Measurements from ENCODE around the gene AQP2. TPM values are rescaled to one million over a fixed set of nuclear protein-coding genes. Genes with fewer than 3 reads are reported as not detected.

AQP2 gene
- polyA plus RNA-seq, 4 donors = 0.04 TPM; not detected in 3

DNA sequence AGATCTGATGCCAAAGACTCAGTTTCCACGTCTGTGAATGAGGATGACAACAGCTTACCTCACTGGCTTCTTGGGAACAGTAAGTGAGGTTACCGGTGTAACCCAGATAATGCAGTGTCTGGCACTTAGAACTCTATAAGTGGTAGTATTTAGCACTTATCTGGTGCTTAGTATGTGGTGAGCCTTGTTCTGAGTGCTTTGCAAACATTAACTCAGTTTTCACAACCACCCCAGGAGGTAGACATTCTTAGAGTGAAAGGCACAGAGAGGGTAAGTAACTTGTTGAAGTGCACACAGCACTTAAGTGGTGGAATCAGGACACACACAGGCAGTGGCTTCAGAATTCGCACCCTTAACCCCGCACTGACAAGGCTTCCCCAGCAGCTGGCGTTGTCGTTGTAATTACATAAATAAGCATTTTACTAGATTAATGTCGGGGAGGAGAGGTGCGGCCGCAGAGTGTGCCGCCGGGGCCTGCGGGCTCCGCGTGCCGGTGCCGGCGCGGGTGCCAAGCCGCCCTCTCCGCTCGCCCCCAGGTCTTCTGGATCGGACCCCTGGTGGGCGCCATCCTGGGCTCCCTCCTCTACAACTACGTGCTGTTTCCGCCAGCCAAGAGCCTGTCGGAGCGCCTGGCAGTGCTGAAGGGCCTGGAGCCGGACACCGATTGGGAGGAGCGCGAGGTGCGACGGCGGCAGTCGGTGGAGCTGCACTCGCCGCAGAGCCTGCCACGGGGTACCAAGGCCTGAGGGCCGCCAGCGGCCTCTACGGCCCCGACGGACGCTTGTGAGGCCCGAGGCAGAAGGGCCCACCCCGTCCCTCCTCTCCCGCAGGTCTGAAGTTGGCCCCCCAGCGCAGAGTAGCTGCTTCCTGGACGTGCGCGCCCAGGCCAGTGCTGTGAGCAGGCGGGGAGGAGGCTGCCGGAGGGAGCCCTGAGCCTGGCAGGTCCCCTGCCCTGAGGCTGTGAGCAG is 4.6 kb downstream of the AQP2 start:
- Histone ChIP-seq H3K9me3 (ENCODE audit: control insufficient read depth in 2 of 2, insufficient read depth in 1 of 2, low read depth in 1 of 2, low read length in 1 of 2) (no peaks in the 10 kb centered on the region), H3K36me3 (ENCODE audit: control insufficient read depth in 3 of 3, insufficient read depth in 2 of 3, low read depth in 1 of 3, low read length in 3 of 3) (no peaks in the 10 kb centered on the region), H3K4me3 (ENCODE audit: low read depth in 1 of 3, low read length in 3 of 3) (no peak overlapping the region), H3K4me1 (ENCODE audit: control insufficient read depth in 3 of 3, insufficient read depth in 2 of 3, low read depth in 1 of 3, low read length in 2 of 3) (peaks cover 0 to 2% (median 0%) of the 10 kb centered on the region in 3 donors), H3K27me3 (ENCODE audit: control insufficient read depth in 3 of 3, insufficient read depth in 3 of 3, low read length in 3 of 3) (peaks cover 0 to 70% (median 35%) of the 10 kb centered on the region in 3 donors), H3K27ac (ENCODE audit: low read depth in 1 of 3, low read length in 2 of 3) (no peak overlapping the region)
- 35 to 55% (median 51%) methylated on average over 49 to 53 of the region's 53 CpGs for WGBS, 3 donors
- no peak for FAIRE-seq
- no peak for DNase-seq

DNA sequence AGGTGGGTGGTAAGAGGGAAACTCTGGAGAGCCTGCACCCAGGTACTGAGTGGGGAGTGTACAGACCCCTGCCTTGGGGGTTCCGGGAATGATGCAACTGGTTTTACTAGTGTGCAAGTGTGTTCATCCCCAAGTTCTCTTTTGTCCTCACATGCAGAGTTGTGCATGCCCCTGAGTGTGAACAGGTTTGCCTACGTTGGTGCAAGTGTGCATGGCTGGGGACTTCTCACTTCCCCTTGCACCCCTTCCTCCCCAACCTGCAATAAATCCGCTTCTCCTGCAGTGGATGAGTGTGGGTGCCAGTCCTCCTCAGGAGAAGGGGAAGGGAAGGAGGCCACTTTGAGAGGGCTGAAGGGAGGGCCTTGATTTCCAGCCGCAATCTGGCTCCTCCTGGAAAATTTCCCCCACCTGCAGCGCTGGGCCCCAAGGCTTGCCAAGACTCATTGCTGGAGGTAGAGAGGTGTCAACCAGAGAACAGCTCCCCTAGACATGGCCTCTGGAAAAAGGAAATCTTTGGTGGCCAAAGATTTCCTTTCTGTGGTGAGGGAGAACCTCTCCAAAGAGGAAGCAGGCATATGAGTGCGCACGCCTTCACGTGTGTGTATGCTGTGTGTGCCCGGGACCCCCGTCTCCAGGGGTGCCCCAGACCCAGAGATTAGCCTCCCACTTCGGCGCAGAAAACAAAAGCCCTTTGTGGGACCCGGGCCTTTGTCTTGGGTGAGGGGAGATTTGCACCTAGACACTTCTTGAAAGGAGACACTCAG is 5.5 kb downstream of the AQP2 start:
- Histone ChIP-seq H3K36me3 (ENCODE audit: control insufficient read depth in 3 of 3, insufficient read depth in 2 of 3, low read depth in 1 of 3, low read length in 3 of 3) (no peaks in the 10 kb centered on the region), H3K4me3 (ENCODE audit: low read depth in 1 of 3, low read length in 3 of 3) (no peak overlapping the region), H3K4me1 (ENCODE audit: control insufficient read depth in 3 of 3, insufficient read depth in 2 of 3, low read depth in 1 of 3, low read length in 2 of 3) (peaks cover 0 to 2% (median 0%) of the 10 kb centered on the region in 3 donors), H3K27ac (ENCODE audit: low read depth in 1 of 3, low read length in 2 of 3) (no peak overlapping the region), H3K9me3 (ENCODE audit: control insufficient read depth in 2 of 2, insufficient read depth in 1 of 2, low read depth in 1 of 2, low read length in 1 of 2) (no peaks in the 10 kb centered on the region), H3K27me3 (ENCODE audit: control insufficient read depth in 3 of 3, insufficient read depth in 3 of 3, low read length in 3 of 3) (peaks cover 0 to 79% (median 44%) of the 10 kb centered on the region in 3 donors)
- FAIRE-seq (no peak), DNase-seq (no peak)
- WGBS, 3 donors = 54 to 61% (median 56%) methylated on average over 13 of the region's 13 CpGs

DNA sequence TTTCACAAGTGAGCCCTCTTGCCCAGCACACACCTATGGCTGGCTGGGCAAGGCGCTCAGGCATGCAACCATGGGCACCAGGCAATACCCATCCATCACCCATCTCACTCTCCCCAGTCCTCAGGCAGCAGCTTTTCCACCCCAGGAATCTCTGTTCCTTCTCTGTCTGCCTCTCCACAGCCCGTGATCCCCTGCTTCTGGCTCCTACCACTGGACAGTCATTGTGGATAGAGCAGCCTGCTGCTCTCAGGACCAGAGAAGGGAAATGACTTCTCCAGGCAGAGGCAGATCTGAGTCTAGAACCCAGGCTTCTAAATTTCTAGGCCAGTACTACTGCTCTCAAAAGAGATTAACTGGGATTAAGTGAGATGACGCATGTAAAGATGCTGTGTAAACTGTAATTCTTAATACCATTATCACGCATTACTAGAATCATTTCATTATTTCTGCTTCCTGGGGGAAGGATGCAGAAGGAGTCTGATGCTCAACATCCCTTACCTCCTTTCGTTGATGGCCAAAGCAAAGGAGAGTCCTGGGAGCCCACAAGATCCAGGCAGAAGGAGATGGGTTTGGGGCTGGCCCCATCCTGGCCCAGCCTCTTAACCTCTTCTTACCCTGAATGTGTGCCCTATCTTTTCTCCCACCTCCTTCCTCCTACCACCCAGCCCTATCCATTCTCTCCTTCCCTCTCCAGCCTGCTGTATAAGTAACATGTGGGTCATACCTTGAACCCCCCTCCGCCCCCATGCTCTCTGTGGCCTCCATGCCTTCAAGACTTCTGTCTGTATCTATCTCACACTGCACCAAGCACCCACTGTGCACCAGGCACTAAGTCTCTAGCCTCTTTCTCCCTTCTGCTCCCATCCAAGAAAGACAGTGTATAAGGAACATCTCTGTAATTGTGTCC is 6.4 kb downstream of the AQP2 start:
- Histone ChIP-seq H3K27me3 (ENCODE audit: control insufficient read depth in 3 of 3, insufficient read depth in 3 of 3, low read length in 3 of 3) (peaks cover 3 to 84% (median 44%) of the 10 kb centered on the region in 3 donors), H3K36me3 (ENCODE audit: control insufficient read depth in 3 of 3, insufficient read depth in 2 of 3, low read depth in 1 of 3, low read length in 3 of 3) (no peaks in the 10 kb centered on the region), H3K27ac (ENCODE audit: low read depth in 1 of 3, low read length in 2 of 3) (no peak overlapping the region), H3K9me3 (ENCODE audit: control insufficient read depth in 2 of 2, insufficient read depth in 1 of 2, low read depth in 1 of 2, low read length in 1 of 2) (no peaks in the 10 kb centered on the region), H3K4me1 (ENCODE audit: control insufficient read depth in 3 of 3, insufficient read depth in 2 of 3, low read depth in 1 of 3, low read length in 2 of 3) (peaks cover 0 to 2% (median 0%) of the 10 kb centered on the region in 3 donors), H3K4me3 (ENCODE audit: low read depth in 1 of 3, low read length in 3 of 3) (no peak overlapping the region)
- DNase-seq = no peak
- FAIRE-seq = no peak
- WGBS, 3 donors = 78 to 86% (median 86%) methylated on average over 6 of the region's 6 CpGs

DNA sequence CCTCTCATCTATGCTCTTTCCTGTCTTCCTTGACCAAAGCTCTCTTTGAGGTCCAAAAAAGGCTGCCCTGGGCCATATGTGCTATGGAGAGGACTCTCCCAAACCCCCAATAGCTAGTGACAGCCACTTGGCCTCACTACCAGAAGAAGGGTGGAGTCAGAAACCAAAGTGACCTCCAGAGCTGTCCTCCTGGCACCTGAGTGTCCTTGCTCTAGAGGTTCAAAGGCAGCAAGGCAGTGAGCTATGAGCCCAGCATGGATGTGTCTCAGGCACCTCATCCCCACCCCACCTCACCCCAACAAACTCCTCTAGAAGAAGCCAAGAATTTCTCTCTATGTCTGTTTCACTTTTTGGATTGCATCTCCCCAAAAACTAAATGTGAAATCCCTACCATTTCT is 7.0 kb downstream of the AQP2 start:
- Histone ChIP-seq H3K4me1 (ENCODE audit: control insufficient read depth in 3 of 3, insufficient read depth in 2 of 3, low read depth in 1 of 3, low read length in 2 of 3) (peaks cover 0 to 2% (median 0%) of the 10 kb centered on the region in 3 donors), H3K9me3 (ENCODE audit: control insufficient read depth in 2 of 2, insufficient read depth in 1 of 2, low read depth in 1 of 2, low read length in 1 of 2) (no peaks in the 10 kb centered on the region), H3K27ac (ENCODE audit: low read depth in 1 of 3, low read length in 2 of 3) (no peak overlapping the region), H3K36me3 (ENCODE audit: control insufficient read depth in 3 of 3, insufficient read depth in 2 of 3, low read depth in 1 of 3, low read length in 3 of 3) (no peaks in the 10 kb centered on the region), H3K27me3 (ENCODE audit: control insufficient read depth in 3 of 3, insufficient read depth in 3 of 3, low read length in 3 of 3) (peaks cover 7 to 90% (median 44%) of the 10 kb centered on the region in 3 donors), H3K4me3 (ENCODE audit: low read depth in 1 of 3, low read length in 3 of 3) (no peak overlapping the region)
- DNase-seq (no peak), FAIRE-seq (no peak)

DNA sequence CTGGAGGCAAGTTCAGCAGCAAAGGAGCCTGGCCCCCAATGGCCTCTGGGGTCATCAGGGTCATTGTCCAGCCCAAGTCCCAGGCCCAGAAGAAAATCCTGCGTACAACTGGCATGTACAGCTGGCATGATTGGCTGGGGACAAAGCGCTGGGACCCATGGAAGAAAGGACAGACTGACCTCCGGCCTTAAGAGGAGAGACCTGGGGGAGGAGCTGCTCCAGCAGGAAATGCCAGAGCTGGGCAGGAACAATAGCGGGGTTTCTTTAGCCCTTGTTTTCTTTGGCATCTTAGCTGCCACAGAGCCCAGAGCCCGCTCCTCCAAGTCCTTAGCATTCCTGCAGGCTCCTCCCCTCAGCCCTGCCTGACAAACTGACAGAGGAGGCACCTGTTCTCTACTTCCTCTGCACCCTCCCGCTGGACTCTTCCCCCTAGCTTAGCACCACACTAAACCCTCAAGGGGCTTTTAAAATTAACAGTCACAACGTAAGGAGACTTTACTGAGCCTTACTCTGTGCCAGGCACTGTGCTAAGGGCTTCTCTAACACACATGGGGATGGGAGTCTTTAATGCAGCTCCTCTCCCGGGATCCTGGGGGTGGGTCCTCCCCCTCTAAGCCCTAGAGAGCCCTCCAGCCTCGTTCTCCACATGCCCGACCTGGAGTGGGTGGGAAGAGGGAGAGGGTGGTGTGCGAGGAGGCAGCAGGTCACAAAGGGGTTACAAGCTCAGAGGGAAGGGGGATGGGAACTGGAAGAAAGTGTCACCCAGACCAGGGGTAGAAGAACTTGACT is 9.3 kb downstream of the AQP2 start:
- peaks cover 0 to 2% (median 0%) of the 10 kb centered on the region in 3 donors for H3K4me1 ChIP-seq (ENCODE audit: control insufficient read depth in 3 of 3, insufficient read depth in 2 of 3, low read depth in 1 of 3, low read length in 2 of 3)
- DNase-seq = no peak
- peaks cover 7 to 95% (median 40%) of the 10 kb centered on the region in 3 donors for H3K27me3 ChIP-seq (ENCODE audit: control insufficient read depth in 3 of 3, insufficient read depth in 3 of 3, low read length in 3 of 3)
- no peaks in the 10 kb centered on the region for H3K36me3 ChIP-seq (ENCODE audit: control insufficient read depth in 3 of 3, insufficient read depth in 2 of 3, low read depth in 1 of 3, low read length in 3 of 3)
- FAIRE-seq = no peak
- H3K4me3 ChIP-seq (ENCODE audit: low read depth in 1 of 3, low read length in 3 of 3) = no peak overlapping the region
- H3K9me3 ChIP-seq (ENCODE audit: control insufficient read depth in 2 of 2, insufficient read depth in 1 of 2, low read depth in 1 of 2, low read length in 1 of 2) = no peaks in the 10 kb centered on the region
- 13 to 29% (median 20%) methylated on average over 11 of the region's 11 CpGs for WGBS, 3 donors
- no peak overlapping the region for H3K27ac ChIP-seq (ENCODE audit: low read depth in 1 of 3, low read length in 2 of 3)

DNA sequence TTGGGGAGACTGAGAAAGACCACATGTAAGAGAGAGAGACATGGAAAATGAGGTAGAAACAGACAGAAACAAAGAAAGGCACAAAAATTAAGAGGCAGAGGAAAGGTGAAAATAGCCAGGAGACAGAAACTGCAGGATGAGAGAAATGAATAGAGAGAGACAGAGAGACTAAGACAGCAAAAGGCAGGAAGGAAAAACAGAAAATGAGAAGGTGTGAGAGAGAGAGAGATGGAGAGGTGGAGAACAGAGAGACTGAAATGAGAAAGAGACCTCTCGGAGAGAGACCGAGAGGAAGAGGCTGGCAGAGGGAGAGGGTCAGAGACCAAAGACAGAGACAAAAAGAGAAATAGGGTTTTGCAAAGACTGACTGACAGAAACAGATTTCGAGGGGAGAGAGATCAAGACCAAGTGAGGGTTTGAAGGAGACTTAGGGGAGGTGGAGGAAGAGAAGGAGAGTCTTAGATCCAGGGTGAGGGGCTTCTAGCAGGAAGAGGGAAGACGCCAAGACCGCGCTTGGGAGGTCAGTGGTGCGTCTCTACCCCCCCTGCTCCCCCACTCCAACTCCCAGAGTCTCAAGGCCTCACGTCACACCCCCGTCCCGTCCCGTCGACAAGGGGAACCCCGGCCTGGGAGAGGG is 10.1 kb downstream of the AQP2 start:
- no peak overlapping the region for H3K27ac ChIP-seq (ENCODE audit: low read depth in 1 of 3, low read length in 2 of 3)
- no peaks in the 10 kb centered on the region for H3K36me3 ChIP-seq (ENCODE audit: control insufficient read depth in 3 of 3, insufficient read depth in 2 of 3, low read depth in 1 of 3, low read length in 3 of 3)
- FAIRE-seq (no peak), DNase-seq (no peak)
- H3K9me3 ChIP-seq (ENCODE audit: control insufficient read depth in 2 of 2, insufficient read depth in 1 of 2, low read depth in 1 of 2, low read length in 1 of 2) = no peaks in the 10 kb centered on the region
- 28 to 36% (median 33%) methylated on average over 11 to 13 of the region's 13 CpGs for WGBS, 3 donors
- H3K4me1 ChIP-seq (ENCODE audit: control insufficient read depth in 3 of 3, insufficient read depth in 2 of 3, low read depth in 1 of 3, low read length in 2 of 3) = peaks cover 0 to 2% (median 0%) of the 10 kb centered on the region in 3 donors
- H3K27me3 ChIP-seq (ENCODE audit: control insufficient read depth in 3 of 3, insufficient read depth in 3 of 3, low read length in 3 of 3) = peaks cover 7 to 94% (median 33%) of the 10 kb centered on the region in 3 donors
- H3K4me3 ChIP-seq (ENCODE audit: low read depth in 1 of 3, low read length in 3 of 3) = no peak overlapping the region

DNA sequence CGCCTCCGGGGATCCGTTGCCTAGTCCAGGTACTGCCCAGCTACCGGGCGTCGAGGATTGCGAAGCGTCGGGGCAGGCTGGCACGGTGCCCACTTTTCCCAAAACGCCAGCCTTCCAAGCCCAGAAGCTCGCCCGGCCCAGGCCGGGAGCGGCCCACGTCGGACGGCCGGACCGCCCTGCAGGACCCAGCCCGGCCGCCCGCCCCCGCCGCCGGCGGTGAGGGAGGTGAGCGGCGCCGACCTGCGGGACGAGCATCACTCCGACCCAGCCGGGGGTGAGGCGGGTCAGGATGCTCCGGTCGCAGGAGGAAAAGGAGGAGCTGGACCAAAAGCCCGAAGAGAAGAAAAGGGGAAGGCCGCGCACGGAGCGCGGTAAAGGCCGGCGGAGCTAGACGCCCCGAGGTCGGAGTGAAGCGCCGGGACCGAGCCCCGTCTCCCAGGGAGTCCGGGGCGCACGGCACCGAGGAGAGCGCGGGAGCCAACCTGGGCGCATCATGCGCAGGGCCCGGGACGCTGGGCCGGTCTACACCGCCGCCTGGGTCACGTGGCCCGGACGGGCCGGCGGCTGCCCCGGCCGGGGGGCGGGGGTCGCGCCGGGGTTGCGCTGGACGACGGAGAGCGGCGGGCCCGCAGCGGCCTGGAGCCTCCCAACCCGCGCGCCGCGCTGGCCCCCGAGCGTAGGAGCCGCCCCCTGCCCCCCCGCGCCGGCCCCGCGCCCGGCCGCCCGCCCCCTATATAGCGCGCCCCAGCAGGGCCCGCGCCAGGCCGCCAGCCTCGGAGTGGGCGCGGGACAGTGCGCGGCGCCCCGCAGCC is 10.8 kb downstream of the AQP2 start, which contains the start of gene AQP5:
TSS of gene AQP5 (plus strand) at position 762 of the 812 bp plus-strand sequence. CDS start 146 bp downstream, outside the sequence.
- DNase-seq (no peak), FAIRE-seq (no peak)
- no peaks in the 10 kb centered on the region for H3K36me3 ChIP-seq (ENCODE audit: control insufficient read depth in 3 of 3, insufficient read depth in 2 of 3, low read depth in 1 of 3, low read length in 3 of 3)
- H3K27me3 ChIP-seq (ENCODE audit: control insufficient read depth in 3 of 3, insufficient read depth in 3 of 3, low read length in 3 of 3) = peaks cover 7 to 94% (median 28%) of the 10 kb centered on the region in 3 donors
- no peaks in the 10 kb centered on the region for H3K9me3 ChIP-seq (ENCODE audit: control insufficient read depth in 2 of 2, insufficient read depth in 1 of 2, low read depth in 1 of 2, low read length in 1 of 2)
- peak within 1 kb of the TSS in 1 of 3 donors; percentile 20 for H3K4me3 ChIP-seq (ENCODE audit: low read depth in 1 of 3, low read length in 3 of 3)
- WGBS, 3 donors = 3 to 4% (median 4%) methylated on average over 49 to 111 of the region's 111 CpGs
- H3K27ac ChIP-seq (ENCODE audit: low read depth in 1 of 3, low read length in 2 of 3) = no peak within 1 kb of the TSS
- H3K4me1 ChIP-seq (ENCODE audit: control insufficient read depth in 3 of 3, insufficient read depth in 2 of 3, low read depth in 1 of 3, low read length in 2 of 3) = peaks cover 0 to 2% (median 0%) of the 10 kb centered on the region in 3 donors
